HG03575 (cell line): Measurements from ENCODE around the gene CNMD.
"Not testable (repeated sequence)": the region's sequence is repeated elsewhere in the genome, so short reads cannot be mapped to it uniquely, and the experiment has no call there.

Experiments used
- ATAC-seq: cut with Tn5 transposase; IDR thresholded peaks from one replicate; pipeline ENCODE4 v1.9.1; 2021; ENCODE audit not compliant: unreplicated experiment, insufficient number of reproducible peaks, low FRiP score; ENCODE audit errors: extremely low read depth

Gene CNMD

DNA sequence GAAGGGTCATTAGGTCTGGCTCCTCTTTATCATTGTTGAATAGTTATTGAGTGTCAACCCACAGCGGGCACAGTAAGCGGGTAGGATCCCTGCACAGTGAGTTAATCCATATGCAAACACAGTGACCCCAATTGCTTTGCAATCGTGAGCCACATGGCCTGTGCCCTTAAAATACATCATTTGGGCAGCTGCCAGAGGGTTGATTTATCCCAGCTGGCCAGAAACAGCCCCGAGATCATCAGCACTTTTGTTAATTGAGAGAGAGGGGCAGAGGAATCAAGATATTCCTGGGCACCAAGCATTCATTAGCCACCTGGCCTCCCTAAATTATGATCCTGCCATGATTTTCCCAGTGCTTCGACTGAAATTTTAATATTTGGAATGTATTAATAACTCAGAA lies 9.8 kb upstream of the CNMD start:
- no peak for ATAC-seq

DNA sequence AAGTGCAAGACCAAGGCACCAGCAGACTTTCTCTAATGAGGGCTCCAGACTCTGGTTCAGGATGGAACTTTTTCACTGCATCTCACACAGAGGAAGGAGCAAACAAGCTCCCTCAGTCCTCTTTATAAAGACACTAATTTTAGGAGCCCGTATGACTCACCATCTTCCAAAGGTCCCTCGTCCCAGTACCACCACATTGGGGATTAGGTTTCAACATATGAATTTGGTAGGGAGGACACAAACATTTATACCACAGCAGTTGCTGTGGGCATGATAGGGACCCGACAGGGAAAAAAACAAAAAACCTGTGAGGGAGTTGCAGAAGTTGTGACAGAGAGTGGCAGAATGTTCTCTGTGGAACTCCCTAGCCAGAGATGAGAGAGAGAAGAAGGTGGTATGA lies 6.5 kb upstream of the CNMD start:
- no peak for ATAC-seq

GRCh38 chr13:52744842-52745375 lies 5.3 kb upstream of the CNMD start:
- no peak for ATAC-seq

- ATAC-seq: no peak
These were observed 4.4 kb upstream of the CNMD start for GRCh38 chr13:52743988-52744387.

GRCh38 chr13:52743569-52743968 lies 3.9 kb upstream of the CNMD start:
- ATAC-seq: no peak

- ATAC-seq: no peak
These were observed 727 bp downstream of the CNMD start for GRCh38 chr13:52738719-52739467.

GRCh38 chr13:52737965-52738364 lies 1.7 kb downstream of the CNMD start:
- no peak for ATAC-seq

DNA sequence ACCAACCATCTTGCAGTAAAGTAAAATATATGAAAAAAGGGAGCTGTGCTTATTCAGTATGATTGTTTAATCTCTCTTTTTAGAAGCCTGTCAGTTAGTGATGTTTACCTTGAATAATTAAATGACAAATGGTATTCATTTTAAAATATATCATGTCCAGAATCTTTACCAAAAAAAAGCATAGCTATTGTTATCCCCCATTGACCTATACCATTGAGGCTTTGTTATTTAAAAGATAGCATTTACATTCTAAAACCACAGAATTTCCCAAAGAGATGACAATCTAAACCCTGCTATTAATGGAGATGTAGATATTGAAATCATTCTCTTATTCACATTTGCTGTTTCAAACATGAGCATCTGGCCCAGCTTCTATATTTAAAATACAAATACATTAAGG lies 2.2 kb downstream of the CNMD start:
- no peak for ATAC-seq

DNA sequence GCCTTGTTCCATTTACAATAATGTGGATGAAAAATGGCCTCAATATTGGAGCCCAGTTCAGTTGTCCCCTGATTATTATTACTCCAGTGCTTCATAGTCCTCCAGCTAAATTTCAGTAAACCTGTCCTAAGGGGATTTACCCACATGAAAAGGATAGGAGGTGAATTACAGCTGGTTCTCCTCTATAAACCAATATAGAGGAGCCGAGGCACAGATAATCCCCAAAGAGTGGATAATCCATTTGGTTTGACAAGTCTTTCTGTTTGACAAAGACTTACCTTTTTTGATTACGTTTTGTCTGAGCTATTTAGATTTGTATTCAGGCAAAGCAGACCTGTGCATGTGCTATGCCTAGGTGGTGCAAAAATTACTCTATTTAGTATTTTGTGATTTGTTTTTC lies 2.7 kb downstream of the CNMD start:
- no peak for ATAC-seq

- no peak for ATAC-seq
These were observed 5.5 kb downstream of the CNMD start for GRCh38 chr13:52734075-52734623.

DNA sequence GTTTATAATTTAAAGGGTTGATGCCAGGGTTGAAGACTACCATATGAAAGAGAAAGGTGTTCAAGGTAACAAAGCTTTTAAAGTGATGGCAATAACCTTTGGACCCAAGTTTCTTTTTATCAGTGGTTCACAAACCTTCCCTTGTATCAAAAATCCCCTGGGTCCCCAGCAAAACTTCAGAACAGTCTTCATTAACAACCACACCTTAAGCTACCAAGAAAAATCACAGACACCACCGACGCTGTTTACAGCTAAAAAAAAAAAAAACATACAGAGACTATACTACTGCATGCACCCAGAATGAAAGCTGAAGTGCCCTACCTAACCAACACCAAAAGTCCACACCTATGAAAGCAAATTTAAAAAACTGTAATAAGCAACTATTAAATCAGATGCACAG lies 13.4 kb downstream of the CNMD start:
- ATAC-seq: no peak

- no peak for ATAC-seq
These were observed 14.3 kb downstream of the CNMD start for GRCh38 chr13:52725302-52725701.

DNA sequence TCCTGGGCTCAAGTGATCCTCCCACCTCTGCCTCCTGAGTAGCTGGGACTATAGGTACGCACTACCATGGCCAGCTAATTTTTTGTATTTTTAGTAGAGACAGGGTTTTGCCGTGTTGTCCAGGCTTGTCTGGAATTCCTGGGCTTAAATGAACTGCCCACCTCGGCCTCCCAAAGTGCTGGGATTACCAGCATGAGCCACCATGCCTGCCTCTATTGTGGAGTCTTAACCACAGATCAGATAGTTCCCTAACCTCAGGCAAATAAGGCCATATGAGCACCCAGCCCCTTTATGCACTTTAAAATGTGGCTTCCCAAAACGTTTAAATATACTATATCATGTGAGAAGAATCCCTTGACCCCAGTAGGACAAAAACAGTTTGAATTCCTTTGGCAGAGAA lies 16.4 kb downstream of the CNMD start:
- ATAC-seq: no peak

DNA sequence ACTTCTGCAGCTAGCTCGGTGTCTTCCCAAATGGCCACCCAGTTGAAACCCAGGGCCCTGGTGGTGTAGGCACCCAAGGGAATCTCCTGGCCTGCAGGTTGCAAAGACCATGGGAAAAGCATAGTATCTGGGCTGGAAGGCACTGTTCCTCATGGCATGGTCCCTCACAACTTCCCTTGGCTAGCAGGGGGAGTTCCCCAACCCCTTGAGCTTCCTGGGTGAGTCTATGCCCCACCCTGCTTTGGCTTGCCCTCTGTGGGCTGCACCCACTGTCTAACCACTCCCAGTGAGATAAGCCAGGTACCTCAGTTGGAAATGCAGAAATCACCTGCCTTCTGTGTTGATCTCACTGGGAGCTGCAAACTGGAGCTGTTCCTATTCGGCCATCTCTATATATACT lies 18.3 kb downstream of the CNMD start:
- not testable (repeated sequence) for ATAC-seq

DNA sequence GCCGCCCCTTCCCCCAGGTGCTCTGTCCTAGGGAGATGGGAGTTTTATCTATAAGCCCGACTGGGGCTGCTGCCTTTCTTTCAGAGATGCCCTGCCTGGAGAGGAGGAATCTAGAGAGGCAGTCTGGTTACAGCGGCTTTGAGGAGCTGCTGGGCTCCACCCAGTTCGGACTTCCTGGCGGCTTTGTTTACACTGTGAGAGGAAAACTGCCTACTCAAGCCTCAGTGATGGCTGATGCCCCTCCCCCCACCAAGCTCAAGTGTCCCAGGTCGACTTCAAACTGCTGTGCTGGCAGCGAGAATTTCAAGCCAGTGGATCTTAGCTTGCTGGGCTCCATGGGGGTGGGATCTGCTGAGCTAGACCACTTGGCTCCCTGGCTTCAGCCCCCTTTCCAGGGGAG lies 18.7 kb downstream of the CNMD start:
- not testable (repeated sequence) for ATAC-seq

GRCh38 chr13:52713894-52714293 lies 25.7 kb downstream of the CNMD start:
- no peak for ATAC-seq

DNA sequence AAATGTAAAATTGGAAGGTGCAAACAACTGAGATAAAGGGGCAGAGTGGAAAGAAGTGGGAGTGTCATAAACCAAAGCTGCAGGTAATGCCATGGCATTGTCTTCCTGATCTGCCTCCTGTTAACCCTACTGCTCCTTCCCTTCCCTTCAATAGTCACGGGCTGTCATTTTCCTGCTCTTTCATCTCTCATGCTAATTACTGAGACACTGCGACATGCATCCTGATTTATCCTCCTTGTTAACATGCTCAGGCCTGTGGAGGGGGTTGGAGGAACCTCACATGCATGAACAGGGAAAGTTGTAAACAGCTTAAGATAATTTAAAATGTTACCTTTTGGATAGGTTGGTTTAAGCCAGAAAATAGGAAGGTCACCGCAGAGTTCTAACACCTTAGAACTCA lies 27.2 kb downstream of the CNMD start:
- ATAC-seq: no peak

DNA sequence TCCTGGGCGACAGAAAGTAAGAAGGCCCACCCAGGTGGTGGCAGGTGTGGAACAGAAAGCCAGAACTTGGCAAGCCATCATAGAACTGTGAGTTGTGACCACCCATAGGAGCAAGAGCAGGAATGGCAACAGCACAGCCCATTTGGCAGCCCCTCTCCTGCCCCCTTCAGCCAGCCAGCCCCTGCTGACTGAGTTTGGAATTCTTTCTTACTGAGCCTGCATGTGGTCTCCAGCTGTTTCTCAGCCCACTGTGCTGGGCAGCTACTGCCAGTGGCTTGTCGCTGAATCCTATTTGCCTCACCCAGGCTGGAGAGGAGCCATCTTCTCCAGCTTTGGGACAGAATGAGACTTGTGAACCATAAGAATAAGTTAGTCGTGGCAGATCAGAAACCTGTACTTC lies 28.3 kb downstream of the CNMD start:
- ATAC-seq: no peak

- not testable (repeated sequence) for ATAC-seq
These were observed 31.4 kb downstream of the CNMD start for GRCh38 chr13:52708266-52708665.

DNA sequence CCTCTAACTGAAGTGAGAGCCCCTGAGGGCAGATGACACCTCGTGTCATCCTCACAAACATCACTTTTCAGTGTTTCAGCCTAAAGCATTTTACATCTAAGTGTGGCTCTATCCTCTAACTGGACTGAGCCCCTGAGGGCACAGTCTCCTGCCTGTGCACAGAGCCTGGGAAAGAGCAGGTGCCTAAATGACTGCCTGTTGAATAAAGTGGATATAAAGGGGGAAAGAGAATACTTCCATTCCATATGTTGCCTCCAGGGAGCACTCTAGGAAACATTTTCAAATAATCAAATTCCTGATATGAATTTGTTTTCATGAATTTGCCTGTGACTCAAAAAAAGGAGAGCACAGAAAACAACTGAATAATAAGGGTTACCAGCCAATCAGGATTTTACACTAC lies 32.2 kb downstream of the CNMD start:
- ATAC-seq: no peak

DNA sequence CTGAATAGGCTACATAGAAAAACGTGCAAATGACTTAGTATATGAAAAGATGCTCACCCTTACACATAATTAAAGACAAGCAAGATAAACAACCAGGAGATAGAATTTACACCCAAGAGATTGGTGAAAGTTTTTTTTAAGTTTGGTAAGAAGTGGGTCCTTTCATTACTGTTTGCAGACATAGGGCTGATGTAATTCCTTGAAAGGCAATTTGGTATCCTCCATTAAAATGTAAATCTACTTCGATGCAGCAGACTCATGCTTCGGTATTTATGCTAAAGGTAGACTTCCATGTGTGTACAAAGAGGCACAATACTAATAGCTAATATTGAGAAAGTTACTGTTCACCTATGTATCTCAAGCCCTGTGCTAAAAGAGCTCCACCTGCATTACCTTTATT lies 33.5 kb downstream of the CNMD start:
- ATAC-seq: no peak
